NCI-H2227 (cell line): ENCODE results near the gene NOB1.

ENCODE experiments used
- DNase-seq: peaks from one replicate; lab custom pipeline; 2025; ENCODE audit not compliant: unreplicated experiment; lab: John Stamatoyannopoulos, UW

The NOB1 gene

DNA sequence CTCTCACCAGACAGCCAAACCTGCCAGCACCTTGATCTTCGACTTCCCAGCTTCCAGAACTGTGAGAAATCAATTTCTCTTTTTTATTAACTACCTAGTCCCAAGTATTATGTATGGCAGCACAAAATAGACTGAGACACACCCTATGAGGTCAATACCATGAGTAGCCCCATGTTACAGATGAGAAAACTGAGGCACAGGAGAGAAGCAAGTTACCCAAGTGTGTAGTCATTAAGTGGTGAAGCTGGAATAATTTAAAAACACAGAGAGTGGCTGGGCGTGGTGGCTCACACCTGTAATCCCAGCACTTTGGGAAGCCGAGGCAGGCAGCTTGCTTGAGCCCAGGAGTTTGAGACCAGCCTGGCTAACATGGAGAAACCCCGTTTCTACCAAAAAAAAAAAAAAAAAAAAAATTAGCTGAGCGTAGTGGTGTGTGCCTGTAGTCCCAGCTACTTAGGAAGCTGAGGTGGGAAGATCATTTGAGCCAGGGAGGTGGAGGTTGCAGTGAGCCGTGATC lies 33.2 kb downstream of the NOB1 start:
- no peak for DNase-seq

DNA sequence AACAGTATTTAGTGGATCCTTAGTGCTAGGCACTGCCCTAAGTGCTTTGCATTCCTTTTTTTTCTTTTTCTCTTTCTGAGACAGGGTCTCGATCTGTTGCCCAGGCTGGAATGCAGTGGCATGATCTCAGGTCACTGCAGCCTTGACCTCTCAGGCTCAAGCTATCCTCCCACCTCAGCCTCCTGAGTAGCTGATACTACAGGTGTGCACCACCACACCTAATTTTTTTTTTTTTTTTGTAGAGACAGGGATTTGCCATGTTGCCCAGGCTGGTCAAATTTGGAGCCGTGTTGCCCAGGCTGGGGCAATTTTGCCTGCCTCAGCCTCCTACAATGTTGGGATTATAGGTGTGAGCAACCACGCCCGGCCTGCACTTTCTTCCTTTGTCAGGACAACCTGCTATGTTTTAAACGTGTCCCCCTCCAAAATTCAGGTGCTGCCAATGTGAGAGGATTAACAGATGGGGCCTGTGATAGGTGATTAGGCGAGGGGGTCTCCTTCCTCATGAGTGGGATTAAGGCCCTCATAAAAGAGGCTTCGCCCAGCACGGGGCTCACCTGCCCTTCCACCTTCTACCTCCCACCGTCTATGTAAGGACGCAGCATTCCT lies 33.8 kb downstream of the NOB1 start:
- DNase-seq = no peak

DNA sequence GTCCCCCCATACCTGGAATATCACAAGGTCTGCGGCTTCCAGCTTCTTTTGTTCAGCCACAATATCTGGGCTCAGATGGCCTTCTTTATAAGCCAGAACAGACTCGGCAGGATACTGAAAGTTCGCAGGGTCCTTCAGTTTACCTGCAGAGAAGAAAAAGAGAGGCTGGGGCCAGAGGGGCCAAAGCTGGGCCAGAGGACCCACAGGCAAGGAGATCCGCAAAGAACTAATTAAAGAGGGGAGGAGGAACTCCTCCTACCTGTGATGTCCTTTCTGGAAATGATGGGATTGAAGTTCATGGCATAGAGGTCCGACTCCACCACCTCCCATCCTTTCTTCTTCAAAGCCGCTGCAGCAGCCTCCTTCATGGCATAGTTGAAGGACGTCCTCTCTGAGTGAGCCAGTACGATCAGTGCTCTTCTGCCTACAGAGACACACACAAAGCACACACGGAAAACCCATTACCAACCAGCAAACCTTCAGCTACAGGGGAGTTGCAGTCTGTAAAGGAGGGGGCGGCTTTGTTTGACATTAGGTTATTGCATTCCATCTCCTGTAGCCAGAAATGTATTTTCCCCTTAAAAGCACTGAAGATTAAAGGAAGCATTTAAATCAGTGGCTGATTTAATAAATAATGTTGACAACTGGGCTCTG lies 36.5 kb downstream of the NOB1 start:
- DNase-seq = no peak

DNA sequence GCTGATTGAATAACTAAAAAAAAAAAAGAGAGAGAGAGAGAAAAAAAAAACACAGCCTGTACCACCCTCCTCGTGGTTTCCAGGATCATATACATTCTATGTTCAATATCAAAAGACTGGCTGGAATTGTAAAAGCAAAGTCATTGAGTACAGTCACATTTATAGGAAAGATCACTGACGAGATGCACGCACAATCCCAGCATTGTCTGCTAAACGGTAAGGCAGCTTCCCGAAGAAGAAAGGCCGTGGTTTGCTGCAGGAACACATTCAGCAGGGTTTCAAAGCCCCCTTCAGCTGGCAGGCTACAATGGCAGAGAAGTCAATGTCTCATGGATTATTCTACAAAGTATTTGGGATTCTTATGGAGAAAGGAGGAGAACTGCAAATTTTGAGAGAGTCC lies 37.7 kb downstream of the NOB1 start:
- no peak for DNase-seq

GRCh38 chr16:69712914-69713581 lies 41.7 kb downstream of the NOB1 start:
- DNase-seq = no peak

GRCh38 chr16:69712277-69712676 lies 42.4 kb downstream of the NOB1 start:
- DNase-seq = no peak

GRCh38 chr16:69711115-69711740 lies 43.5 kb downstream of the NOB1 start:
- DNase-seq = no peak

GRCh38 chr16:69709456-69710084 lies 45.2 kb downstream of the NOB1 start:
- peak; percentile 68 for DNase-seq

- no peak for DNase-seq
Measured at GRCh38 chr16:69707920-69708683, 46.6 kb downstream of the NOB1 start.

DNA sequence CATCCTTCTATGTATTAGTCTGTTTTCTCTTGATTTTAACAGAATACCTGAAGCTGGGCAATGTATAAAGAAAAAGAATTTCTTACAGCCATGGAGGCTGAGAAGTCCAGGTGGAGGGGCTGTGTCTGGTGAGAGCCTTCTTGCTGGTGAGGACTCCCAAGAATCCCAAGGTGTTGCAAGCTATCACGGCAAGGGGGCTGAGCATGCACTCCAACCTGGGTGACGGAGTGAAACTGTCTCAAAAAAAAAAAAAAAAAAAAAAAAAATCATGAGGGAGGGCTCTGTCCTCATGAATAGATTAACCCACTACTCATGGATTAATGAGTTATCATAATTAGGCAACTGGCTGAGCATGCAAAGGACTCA lies 47.8 kb downstream of the NOB1 start:
- no peak for DNase-seq

DNA sequence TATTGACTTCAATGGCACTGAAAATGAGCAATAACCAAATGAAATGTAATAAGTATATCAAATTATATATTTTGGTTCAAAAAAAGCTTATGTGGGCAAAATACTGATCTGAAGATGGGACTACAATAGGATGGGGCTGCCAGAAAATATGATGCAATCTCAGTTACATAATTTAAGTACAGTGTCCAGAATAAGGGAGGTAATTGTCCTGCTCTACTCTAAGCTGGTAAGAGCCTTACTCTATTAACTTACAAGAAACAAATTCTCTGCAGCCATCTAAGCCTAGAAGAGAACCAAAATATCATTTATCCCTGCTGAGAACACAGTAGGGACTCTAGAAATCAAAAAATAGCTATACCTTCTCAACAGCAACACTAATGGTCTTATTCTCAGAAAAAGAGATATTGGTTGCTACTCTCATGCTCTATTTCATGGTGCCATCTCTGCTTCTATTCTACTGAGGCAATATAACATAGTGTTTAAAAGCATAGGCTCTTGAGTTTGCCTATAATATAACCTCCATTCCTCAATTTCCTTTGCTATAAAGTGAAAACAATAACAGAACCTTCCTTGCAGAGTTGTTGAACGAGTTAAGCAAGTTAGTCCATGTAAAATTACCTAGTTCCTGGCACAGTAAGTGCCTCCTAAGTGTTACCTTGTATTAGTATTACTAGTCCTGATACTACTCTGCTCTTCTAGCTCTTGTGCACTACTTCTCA lies 48.3 kb downstream of the NOB1 start:
- peak; percentile 9 for DNase-seq

- no peak for DNase-seq
Measured at GRCh38 chr16:69703638-69704037, 51.1 kb downstream of the NOB1 start.

GRCh38 chr16:69701866-69702265 lies 52.9 kb downstream of the NOB1 start:
- no peak for DNase-seq

- DNase-seq = no peak
Measured at GRCh38 chr16:69701452-69701851, 53.3 kb downstream of the NOB1 start.

- DNase-seq = no peak
Measured at GRCh38 chr16:69699915-69700314, 54.8 kb downstream of the NOB1 start.

GRCh38 chr16:69698404-69698803 lies 56.3 kb downstream of the NOB1 start:
- DNase-seq = no peak

DNA sequence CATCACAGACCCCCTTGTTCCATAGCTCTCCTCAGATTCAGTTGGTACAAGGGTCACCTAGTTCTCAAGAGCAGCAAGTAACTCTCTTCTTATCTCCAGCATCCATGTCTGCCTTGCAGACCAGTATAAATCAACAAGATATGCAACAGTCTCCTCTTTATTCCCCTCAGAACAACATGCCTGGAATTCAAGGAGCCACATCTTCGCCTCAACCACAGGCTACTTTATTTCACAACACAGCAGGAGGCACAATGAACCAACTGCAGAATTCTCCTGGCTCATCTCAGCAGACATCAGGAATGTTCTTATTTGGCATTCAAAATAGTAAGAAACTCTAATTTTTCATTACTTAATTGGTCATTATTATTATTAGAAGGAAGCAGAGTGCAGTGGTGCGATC lies 60.8 kb downstream of the NOB1 start:
- DNase-seq = no peak

DNA sequence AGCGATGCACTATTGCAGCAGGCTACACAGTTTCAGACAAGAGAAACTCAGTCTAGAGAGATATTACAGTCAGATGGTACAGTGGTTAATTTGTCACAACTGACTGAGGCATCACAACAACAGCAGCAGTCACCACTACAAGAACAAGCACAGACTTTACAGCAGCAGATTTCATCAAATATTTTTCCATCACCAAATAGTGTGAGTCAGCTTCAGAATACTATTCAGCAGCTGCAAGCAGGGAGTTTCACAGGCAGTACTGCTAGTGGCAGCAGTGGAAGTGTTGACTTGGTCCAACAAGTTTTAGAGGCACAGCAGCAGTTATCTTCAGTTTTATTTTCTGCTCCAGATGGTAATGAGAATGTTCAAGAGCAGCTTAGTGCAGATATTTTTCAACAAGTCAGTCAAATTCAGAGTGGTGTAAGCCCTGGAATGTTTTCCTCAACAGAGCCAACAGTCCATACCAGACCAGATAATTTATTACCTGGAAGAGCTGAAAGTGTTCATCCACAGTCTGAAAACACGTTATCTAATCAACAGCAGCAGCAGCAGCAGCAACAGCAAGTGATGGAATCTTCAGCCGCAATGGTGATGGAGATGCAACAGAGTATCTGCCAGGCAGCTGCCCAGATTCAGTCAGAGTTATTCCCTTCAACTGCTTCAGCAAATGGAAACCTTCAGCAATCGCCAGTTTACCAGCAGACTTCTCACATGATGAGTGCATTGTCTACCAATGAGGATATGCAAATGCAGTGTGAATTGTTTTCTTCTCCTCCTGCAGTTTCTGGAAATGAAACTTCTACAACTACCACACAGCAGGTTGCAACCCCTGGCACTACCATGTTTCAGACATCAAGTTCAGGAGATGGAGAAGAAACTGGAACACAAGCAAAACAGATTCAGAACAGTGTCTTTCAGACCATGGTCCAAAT lies 62.5 kb downstream of the NOB1 start:
- no peak for DNase-seq
